GM18951 (cell line): ENCODE results near the gene KATNAL2.

ENCODE experiments used
- POLR2A ChIP-seq: IDR thresholded peaks from 4 replicates; pipeline ENCODE4 v1.6.1; 2011; ENCODE audit warnings: mild to moderate bottlenecking; ENCODE audit not compliant: insufficient read length, insufficient read depth; ENCODE audit errors: extremely low read depth
- in situ Hi-C: fragments of 300-500 bp; cut with MboI; formaldehyde crosslinking; loops from one replicate; pipeline ENCODE4 v1.12.0; 2022; ENCODE audit warnings: low sequenced_read_pairs, mixed read lengths, inconsistent platforms; ENCODE audit not compliant: unreplicated experiment

Gene KATNAL2

GRCh38 chr18:47151439-47151838 lies 234.0 kb downstream of the KATNAL2 start:
- TF ChIP-seq POLR2A = no peak

More at GRCh38 chr18:47151439-47151838, 234.0 kb downstream of the KATNAL2 start:
- in situ Hi-C loops = no loop called here
